ENCODE data around the gene SPATA2L. TPM values are rescaled to one million over a fixed set of nuclear protein-coding genes. Genes with fewer than 3 reads are reported as not detected.
A peak's percentile ranks its signal among the peaks of the same experiment; 100 is the strongest.

SPATA2L gene
- total and polyA plus RNA-seq, 2 of the 13 experiments (the other 11 are each of a cell fraction or from before 2014, with no cell fraction given), result 9.1 to 20.7 TPM

- 0 out of 2 replicates have a peak, but pooled peaks have one; percentile 33 for TF ChIP-seq RERE (CRISPR knock-in tag; IDR thresholded peaks at IDR 0.05; ENCODE audit: low read depth)
- no peak for TF ChIP-seq ZSCAN31 (CRISPR knock-in tag; IDR thresholded peaks at IDR 0.05; ENCODE audit: low read depth)
- no peak for TF ChIP-seq ZNF260 (CRISPR knock-in tag; IDR thresholded peaks at IDR 0.05; ENCODE audit: borderline replicate concordance, low read depth)
- 0 out of 2 replicates have a peak, but pooled peaks have one; percentile 69 for TF ChIP-seq ZNF577 (CRISPR knock-in tag; IDR thresholded peaks at IDR 0.05; ENCODE audit: borderline replicate concordance, low read depth)
- no peak for TF ChIP-seq JUN (CRISPR knock-in tag; IDR thresholded peaks at IDR 0.05)
- peak; percentile 60; the same call in 1 of the 2 replicates for TF ChIP-seq CENPT (CRISPR knock-in tag; IDR thresholded peaks at IDR 0.05; ENCODE audit: low read depth)
- no peak for TF ChIP-seq ATM (IDR thresholded peaks at IDR 0.05; ENCODE audit: borderline replicate concordance)
- peak; percentile 86 for TF ChIP-seq MYC (CRISPR knock-in tag; IDR thresholded peaks at IDR 0.05; ENCODE audit: borderline replicate concordance)
- no peak for TF ChIP-seq ZNF558 (CRISPR knock-in tag; IDR thresholded peaks at IDR 0.05; ENCODE audit: borderline replicate concordance)
- peak; percentile 58 for TF ChIP-seq POGZ (CRISPR knock-in tag; IDR thresholded peaks at IDR 0.05)
- no peak for TF ChIP-seq ZKSCAN8 (CRISPR knock-in tag; IDR thresholded peaks at IDR 0.05; ENCODE audit: borderline replicate concordance)
- no peak; the same call in none of the 2 replicates for TF ChIP-seq KDM5B (CRISPR knock-in tag; IDR thresholded peaks at IDR 0.05; ENCODE audit: borderline replicate concordance)
- TF ChIP-seq ZHX1 (CRISPR knock-in tag; IDR thresholded peaks at IDR 0.05; ENCODE audit: low read depth), result no peak; the same call in 1 of the 2 replicates
- TF ChIP-seq ZBED4 (CRISPR knock-in tag; IDR thresholded peaks at IDR 0.05; ENCODE audit: borderline replicate concordance), result no peak
- TF ChIP-seq MEIS2 (CRISPR knock-in tag; IDR thresholded peaks at IDR 0.05), result peak; percentile 76
- TF ChIP-seq ZFY (CRISPR knock-in tag; IDR thresholded peaks at IDR 0.05), result peak; percentile 60; the same call in 1 of the 2 replicates
These were observed 668 bp downstream of the SPATA2L start (continued) for GRCh38 chr16:89700649-89701424.
